GM18858 (cell line): Measurements from ENCODE around the gene RCSD1.
A peak's percentile ranks its signal among the peaks of the same experiment; 100 is the strongest.

ENCODE experiments used
- ATAC-seq: cut with Tn5 transposase; IDR thresholded peaks from one replicate; pipeline ENCODE4 v1.9.1; 2021; ENCODE audit not compliant: unreplicated experiment

The RCSD1 gene

GRCh38 chr1:167683226-167683625 is 53.2 kb downstream of the RCSD1 start:
- no peak for ATAC-seq

DNA sequence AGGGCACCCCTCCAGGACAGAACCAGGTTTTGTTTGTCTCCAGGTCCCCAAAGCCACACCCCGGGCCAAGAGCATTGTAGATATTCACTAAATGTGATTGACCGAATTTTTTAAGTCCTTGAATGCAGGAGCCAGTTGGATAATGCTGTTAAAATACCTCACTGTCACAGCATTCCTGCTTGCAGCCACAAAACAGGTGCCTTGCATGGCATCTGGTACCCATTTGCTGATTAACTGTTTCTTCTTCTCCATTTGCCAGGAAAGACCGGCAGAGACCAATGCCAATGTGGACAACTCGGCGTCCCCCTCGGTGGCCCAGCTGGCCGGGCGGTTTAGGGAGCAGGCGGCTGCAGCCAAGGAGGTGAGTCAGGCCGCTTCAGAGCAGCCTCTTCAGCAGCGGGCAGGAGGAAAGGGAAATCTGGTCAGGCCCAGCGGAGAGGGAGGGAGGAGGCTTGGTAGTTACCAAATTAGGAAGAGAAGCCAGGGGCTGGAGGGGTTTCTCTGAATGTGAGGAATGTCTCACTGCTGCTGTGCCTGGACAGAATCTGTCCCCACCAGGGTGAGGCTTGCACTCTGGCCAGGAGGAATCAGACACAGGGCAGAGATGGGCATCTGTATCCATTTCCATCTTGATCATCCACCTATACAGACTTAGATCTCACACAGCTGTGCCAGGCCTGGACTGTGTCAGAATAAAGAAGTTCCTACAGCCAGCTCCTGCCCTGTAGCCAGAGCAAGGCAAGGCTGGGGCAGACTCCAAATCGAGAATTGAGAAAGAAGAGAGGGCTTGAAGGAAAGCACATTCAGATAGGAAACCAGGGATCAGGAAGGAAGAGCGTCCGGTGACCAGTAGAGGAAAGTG is 53.8 kb downstream of the RCSD1 start:
- ATAC-seq: no peak

DNA sequence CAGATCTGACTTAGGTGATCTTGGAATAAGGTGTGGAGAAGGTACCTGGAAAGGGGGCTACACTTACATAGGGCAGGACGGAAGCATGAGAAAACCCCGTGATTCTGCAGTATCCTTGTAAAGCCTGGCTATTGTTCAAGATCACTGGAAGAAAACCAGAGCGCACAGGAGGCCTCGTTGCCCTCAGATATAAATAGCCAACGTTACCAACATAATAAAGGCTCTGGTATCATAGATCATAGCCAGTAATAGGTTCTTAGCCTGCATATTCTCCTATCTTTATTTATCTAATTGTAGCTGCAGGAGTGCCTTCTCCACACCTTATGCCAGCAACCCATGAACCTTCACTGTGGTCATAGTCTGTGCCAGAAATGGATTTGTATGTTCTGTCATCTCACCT is 55.8 kb downstream of the RCSD1 start:
- ATAC-seq: no peak

GRCh38 chr1:167687919-167688519 is 58.0 kb downstream of the RCSD1 start:
- no peak for ATAC-seq

DNA sequence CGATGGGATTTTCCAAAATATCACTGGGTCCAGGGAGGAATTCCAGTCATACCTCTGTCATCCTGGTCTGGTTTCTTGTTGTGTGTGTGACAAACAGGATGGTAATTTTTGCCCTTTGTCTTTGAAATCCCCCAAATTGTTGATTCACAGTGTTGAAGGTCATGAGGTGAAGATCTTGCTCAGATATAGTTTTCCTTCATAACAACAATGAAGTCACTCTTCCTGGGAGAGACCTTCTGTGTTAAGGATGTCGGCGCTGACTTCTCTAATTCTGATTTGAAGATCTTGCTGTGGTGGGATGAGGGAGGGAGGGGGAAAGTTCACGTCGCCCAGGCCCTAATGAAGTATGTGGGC is 59.5 kb downstream of the RCSD1 start:
- ATAC-seq: no peak

DNA sequence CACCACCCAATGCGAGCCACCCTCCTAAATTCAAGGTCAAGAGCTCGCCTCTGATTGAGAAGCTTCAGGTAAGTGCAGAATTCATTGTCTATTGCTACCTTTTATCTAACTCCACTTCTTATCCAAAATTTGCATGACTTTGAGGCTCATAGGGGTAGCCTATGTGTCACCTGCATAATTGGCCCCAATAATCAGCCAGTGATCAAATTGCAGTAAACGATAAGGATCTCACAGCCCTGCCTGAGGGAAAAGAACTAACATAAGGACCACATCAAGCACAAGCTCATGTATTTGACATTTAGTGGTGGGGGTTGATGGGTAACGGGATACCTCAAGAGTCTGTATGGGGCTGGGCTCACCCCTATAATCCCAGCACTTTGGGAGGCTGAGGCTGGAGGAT is 60.0 kb downstream of the RCSD1 start:
- ATAC-seq: no peak

GRCh38 chr1:167693425-167694045 is 63.5 kb downstream of the RCSD1 start:
- no peak for ATAC-seq

DNA sequence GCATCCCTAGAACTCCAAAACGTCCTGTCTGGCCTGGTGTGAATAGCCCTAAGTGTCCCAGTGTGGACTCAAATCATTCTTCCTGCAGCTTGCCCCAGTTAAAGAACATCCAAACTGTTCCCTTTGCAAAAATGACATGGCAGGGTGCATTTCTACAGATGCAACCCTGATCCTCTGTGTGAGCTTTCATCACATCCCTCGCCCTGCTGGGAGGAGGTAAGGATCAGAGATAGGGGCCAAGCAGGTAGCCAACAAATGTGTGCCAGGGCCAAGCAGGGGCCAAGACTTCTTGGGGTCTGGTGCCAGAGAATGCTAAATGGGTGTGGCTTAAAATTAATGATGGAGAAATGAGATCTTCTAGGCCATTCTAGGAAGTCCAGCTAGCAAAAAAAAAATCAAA is 64.7 kb downstream of the RCSD1 start:
- ATAC-seq: no peak

- ATAC-seq: no peak
Observed at GRCh38 chr1:167695147-167695546, 65.1 kb downstream of the RCSD1 start.

GRCh38 chr1:167695756-167696561 is 65.9 kb downstream of the RCSD1 start:
- ATAC-seq: no peak

GRCh38 chr1:167697667-167698141 is 67.7 kb downstream of the RCSD1 start:
- no peak for ATAC-seq

- no peak for ATAC-seq
Observed at GRCh38 chr1:167698313-167698712, 68.3 kb downstream of the RCSD1 start.

DNA sequence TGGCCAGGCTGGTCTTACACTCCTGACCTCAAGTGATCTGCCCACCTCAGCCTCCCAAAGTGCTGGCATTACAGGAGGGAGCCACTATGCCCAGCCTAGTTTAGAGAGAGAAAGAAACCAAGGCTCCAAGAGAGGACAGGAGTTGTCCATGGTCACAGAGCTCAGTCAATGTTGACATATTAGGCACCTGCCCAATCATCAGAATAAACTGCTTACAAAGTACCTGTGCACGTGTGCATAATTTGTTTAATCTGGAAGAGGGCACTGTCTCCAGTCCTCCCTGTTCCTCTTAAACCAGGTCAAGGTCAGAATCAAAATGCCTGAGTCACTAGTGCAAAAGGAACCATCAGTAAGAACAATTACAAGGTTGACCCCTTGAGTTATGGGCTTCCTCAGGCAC is 71.5 kb downstream of the RCSD1 start:
- no peak for ATAC-seq

DNA sequence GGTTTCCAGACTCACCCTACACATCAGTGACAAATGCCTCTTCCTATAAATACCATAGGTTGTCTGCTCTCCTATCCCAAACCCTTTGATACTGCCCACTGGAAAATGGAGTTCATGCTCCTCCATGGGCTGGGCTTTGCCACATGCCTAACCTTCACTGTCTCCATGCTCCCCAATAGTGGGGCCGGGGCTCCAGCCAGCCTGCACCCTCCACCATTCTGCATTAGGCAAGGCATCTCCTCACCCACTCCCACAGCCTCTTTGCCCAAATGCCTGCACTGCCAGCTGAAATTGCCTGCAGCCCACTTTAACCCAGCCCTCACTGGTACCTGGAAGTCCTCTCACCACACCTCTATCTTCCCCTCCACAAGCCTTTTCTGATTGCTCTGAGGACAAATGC is 73.5 kb downstream of the RCSD1 start:
- no peak for ATAC-seq

DNA sequence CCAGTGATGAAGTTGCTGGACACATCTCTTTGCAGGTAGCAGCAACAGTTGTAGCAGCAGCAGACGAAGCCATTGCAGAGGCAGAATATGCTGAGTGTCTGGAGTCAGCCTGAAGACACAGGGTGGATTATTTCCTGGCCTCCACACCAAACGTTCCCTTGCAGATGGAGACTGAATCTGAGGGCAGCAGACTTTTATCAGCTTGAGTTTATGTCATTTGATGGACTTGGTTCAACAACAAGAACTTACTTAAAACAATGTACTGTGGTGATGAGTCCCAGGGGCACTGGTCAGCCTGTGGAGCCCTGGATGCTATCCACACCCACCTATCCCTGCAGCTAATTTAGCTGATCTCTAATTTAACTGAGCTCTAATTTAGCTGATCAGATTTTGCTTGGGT is 74.7 kb downstream of the RCSD1 start:
- no peak for ATAC-seq

- ATAC-seq: no peak
Observed at GRCh38 chr1:167705250-167705649, 75.2 kb downstream of the RCSD1 start.

- ATAC-seq: no peak
Observed at GRCh38 chr1:167706363-167706762, 76.3 kb downstream of the RCSD1 start.

GRCh38 chr1:167706931-167707877 is 77.2 kb downstream of the RCSD1 start:
- ATAC-seq: peak; percentile 56

DNA sequence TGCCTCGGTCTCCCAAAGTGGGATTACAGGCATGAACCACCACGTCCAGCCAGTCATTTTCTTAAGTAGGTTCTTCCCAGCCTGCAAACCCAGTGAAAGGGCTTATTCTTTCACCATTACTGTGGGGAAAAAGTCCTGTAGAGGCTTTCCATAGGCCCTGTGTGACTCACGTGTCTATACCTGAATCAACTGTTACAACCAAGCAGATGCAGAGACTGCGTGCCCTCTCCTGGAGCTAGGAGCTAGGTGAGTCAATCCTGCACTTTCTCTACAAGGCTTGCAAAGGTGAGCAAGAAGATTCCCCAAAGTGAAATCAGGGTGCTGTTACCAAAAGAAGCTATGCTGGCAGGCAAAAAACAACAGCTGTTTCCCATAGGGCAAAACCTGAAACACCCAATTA is 77.9 kb downstream of the RCSD1 start:
- ATAC-seq: no peak

DNA sequence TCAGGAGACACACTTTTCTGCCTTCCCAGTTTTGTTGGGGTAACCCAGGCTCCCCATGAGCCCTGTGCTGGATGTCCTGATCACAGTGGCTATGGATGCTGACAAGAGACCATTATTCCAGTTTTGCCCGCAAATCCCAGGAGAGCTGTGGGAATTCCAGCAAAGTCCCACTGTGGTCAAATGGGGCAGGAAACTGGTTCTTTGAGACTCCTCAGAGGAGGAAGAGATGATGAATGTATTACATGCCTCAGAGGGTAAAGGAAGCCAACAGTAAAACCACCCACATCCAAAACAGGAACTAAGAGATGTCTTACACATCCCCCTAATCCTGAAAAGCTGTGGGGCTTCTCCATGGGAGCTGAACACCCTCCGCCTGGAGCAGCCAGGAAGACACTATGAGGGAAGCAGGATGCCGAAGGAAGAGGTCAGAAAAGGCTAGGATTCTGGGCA is 78.9 kb downstream of the RCSD1 start:
- no peak for ATAC-seq
